Fibroblast of mammary gland (primary cell): ENCODE data around the gene WFDC1.
A peak's percentile ranks its signal among the peaks of the same experiment; 100 is the strongest.

Experiments
- DNase-seq: peaks from one replicate; pipeline ENCODE4 v3.0.0-alpha.2; 2010; ENCODE audit warnings: low read depth
- H3K4me3 ChIP-seq: 2 replicates; pipeline ENCODE4 v1.5.1; 2011; ENCODE audit warnings: low read depth, mild to moderate bottlenecking, low read length, moderate library complexity; ENCODE audit not compliant: control insufficient read depth
- TF ChIP-seq, protein P1 (sequence below): conservative IDR thresholded peaks from 2 replicates; pipeline ENCODE4 v1.5.1; 2011; ENCODE audit warnings: low read depth, low read length, inconsistent platforms; ENCODE audit not compliant: control insufficient read depth, insufficient read depth

Gene WFDC1

DNA sequence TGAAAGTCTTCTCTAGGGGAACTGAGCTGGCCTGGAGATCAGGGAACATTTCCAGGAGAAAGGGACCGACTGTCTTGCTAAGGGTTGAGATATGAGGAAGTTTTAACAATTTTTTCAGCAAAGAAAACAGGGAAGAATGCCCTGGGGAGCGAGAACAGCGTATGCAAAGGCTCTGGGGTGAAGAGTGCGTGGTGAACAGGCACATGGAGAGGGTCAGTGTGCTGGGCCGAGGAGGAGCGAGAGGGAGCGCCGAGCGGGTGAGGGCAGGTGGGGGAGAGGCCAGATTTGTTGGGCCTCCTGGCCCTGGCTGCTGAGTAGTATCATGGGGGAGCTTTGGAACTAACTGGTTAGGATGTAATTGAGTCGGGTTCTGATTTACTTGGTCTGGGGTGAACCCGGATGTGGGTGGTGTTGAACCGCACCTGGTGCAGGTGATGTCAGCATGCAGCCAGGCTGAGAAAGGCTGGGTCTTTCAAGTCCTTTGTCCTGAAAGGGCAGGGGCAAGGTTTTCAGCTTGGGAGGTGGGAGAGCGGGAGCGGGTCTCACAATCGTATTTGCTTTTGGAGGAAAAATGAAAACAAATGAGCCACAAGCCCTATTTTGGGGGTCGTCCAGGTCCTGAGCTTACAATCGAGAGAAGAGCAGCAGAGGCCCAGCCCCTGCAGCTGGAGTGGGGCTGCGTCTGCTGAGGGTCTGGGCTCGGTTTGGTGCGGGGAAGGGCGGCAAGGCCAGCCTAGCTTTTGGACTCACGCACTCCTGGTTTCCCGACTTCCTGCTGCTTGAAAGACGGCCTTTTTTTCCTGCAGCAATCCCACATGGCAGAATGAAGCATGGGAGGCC, 11.1 kb upstream of the WFDC1 start:
- no peak for DNase-seq
- TF ChIP-seq, protein P1, sequence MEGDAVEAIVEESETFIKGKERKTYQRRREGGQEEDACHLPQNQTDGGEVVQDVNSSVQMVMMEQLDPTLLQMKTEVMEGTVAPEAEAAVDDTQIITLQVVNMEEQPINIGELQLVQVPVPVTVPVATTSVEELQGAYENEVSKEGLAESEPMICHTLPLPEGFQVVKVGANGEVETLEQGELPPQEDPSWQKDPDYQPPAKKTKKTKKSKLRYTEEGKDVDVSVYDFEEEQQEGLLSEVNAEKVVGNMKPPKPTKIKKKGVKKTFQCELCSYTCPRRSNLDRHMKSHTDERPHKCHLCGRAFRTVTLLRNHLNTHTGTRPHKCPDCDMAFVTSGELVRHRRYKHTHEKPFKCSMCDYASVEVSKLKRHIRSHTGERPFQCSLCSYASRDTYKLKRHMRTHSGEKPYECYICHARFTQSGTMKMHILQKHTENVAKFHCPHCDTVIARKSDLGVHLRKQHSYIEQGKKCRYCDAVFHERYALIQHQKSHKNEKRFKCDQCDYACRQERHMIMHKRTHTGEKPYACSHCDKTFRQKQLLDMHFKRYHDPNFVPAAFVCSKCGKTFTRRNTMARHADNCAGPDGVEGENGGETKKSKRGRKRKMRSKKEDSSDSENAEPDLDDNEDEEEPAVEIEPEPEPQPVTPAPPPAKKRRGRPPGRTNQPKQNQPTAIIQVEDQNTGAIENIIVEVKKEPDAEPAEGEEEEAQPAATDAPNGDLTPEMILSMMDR, result no peak
- H3K4me3 ChIP-seq, result no peak overlapping the region

DNA sequence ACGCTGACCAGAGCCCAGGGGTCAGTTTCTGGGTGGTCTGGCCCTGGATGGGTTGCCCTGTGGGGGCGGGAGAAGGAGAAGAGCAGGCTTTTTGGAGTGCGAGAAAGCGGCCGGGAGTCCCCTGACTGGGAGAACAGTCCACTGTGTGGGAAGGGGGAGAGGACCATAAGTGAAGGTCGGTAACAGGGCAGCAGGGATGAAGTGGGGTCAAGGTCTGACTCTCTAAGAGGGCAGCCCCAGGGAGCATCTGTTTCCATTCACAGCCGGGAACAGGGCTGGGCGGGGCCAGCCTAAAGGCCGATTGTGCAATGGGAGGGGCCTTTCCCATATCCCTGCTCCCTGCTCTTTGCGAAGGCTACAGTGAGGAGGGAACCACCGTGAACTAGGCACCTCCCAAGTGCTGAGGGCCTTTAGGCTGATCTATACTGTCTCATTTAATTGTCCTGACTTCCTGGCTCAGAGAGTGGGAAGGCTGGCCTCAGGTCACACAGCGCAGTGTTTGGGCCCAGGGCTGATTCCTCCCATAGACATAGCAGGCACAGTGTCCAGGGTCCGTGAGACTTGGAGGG, 10.4 kb upstream of the WFDC1 start:
- DNase-seq, result peak; percentile 60
- no peak overlapping the region for H3K4me3 ChIP-seq
- TF ChIP-seq, protein P1, result no peak

DNA sequence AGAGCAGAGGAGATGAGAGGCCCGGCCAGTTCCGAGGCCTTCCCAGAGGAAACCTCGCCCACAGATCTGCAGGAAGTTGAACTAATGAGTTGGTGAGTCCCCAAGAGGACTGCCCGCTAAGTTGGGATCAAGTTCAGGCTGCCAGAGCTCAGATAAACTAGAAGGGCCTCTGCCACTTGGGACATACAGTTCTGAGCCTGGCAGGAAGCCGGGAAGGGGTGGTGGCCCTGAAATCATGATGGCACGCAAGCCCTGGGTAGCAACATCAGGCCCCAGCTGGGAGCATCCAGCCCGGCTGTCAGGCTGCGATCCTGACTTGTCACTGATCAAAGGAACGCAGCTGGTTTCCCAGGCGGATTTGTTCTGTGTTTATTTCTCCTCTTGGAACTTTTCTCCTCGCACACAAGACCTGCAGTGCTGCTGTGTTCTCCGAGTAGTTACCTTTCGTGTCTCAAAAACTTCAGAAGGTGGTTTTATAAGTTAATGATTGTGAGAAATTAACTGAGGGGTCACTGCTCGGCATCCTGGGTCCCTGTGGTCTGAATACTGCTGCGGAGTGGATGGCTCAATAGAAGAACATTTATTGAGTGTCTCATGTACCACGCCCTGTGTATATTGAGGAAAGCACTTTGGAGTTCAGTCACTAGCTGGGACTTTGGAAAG, 8.0 kb upstream of the WFDC1 start:
- no peak for DNase-seq
- TF ChIP-seq, protein P1, result no peak
- H3K4me3 ChIP-seq, result no peak overlapping the region

DNA sequence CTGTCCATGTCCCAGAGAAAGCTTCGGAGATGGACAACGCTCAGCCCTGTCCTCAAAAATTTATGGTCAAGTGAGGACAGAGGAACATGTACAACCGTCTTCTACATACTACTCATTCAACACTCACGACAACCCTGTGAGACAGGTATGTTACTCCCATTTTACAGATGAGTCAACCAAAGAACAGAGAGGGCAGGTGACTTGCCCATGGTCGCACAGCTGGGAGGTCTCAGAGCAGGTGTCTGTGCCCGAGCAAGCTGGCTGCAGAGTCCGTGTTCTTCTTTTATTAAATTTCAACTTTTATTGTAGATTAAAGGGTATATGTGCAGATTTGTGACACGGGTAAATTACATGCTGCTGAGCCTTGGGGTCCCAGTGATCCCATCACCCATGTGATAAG, 5.8 kb upstream of the WFDC1 start:
- no peak for DNase-seq
- TF ChIP-seq, protein P1, result no peak
- H3K4me3 ChIP-seq, result no peak overlapping the region

DNA sequence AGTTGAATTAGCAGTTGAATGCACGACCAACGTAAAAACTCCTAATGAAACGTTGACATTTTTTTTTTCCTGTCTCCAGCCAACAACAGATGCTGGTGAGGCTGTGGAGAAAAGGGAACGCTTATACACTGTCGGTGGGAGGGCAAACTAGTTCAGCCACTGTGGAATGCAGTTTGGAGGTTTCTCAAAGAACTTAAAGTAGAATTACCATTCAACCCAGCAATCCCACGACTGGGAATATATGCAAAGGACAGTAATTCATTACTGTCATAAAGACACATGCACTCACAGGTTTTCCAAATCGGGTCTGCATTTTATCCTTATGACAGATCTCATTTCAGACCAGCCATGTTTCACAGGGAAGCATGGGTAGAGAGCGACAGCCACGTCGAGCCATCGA, 3.5 kb upstream of the WFDC1 start:
- H3K4me3 ChIP-seq, result no peak overlapping the region
- no peak for DNase-seq
- TF ChIP-seq, protein P1, result no peak

DNA sequence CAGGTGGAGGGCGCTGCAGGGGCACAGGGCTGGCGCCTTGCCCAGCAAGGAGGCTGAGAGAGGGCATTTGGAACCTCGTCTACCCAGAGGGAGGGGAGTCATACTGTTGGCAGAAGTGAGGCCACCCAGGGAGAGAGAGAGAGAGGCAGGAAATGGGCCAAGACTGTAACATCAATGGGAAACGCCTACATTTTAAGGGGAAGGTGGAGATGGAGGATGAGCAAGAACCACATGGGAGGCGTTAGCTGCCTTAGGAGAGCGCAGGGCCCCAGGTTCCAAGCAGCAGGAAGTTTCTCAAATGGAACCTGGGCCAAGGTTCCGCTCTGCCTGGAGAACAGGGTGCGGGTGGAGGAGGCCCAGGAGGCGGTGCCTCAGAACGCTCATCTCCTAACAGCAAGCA, 2.7 kb upstream of the WFDC1 start:
- H3K4me3 ChIP-seq, result no peak overlapping the region
- DNase-seq, result peak; percentile 7
- TF ChIP-seq, protein P1, result no peak
